NCI-H2196 (cell line): ENCODE measurements around the gene PRKN.

ENCODE experiments used
- DNase-seq: peaks from one replicate; lab custom pipeline; 2025; ENCODE audit not compliant: unreplicated experiment; lab: John Stamatoyannopoulos, UW

PRKN gene

GRCh38 chr6:162078667-162079066 is 648.9 kb downstream of the PRKN start:
- DNase-seq, result no peak

GRCh38 chr6:162078126-162078525 is 649.4 kb downstream of the PRKN start:
- DNase-seq, result no peak

GRCh38 chr6:162076816-162077215 is 650.8 kb downstream of the PRKN start:
- DNase-seq, result no peak

- no peak for DNase-seq
These were observed 652.8 kb downstream of the PRKN start for GRCh38 chr6:162074641-162075275.

- no peak for DNase-seq
These were observed 656.9 kb downstream of the PRKN start for GRCh38 chr6:162070639-162071038.

GRCh38 chr6:162069995-162070394 is 657.6 kb downstream of the PRKN start:
- no peak for DNase-seq

- no peak for DNase-seq
These were observed 659.2 kb downstream of the PRKN start for GRCh38 chr6:162068340-162068739.

GRCh38 chr6:162063666-162064065 is 663.9 kb downstream of the PRKN start:
- no peak for DNase-seq

- no peak for DNase-seq
These were observed 669.2 kb downstream of the PRKN start for GRCh38 chr6:162058281-162058875.

GRCh38 chr6:162056745-162057144 is 670.8 kb downstream of the PRKN start:
- no peak for DNase-seq

- DNase-seq, result no peak
These were observed 671.5 kb downstream of the PRKN start for GRCh38 chr6:162056061-162056460.

GRCh38 chr6:162055365-162055764 is 672.2 kb downstream of the PRKN start:
- no peak for DNase-seq

- no peak for DNase-seq
These were observed 674.5 kb downstream of the PRKN start for GRCh38 chr6:162053084-162053483.

- DNase-seq, result no peak
These were observed 677.0 kb downstream of the PRKN start for GRCh38 chr6:162050579-162050978.

GRCh38 chr6:162046324-162046723 is 681.2 kb downstream of the PRKN start:
- DNase-seq, result no peak

- DNase-seq, result no peak
These were observed 694.9 kb downstream of the PRKN start for GRCh38 chr6:162032620-162033019.

GRCh38 chr6:162029873-162030576 is 697.5 kb downstream of the PRKN start:
- no peak for DNase-seq

GRCh38 chr6:162026843-162027242 is 700.7 kb downstream of the PRKN start:
- DNase-seq, result no peak

- no peak for DNase-seq
These were observed 701.5 kb downstream of the PRKN start for GRCh38 chr6:162026031-162026430.

- DNase-seq, result no peak
These were observed 708.2 kb downstream of the PRKN start for GRCh38 chr6:162019349-162019748.

GRCh38 chr6:162017536-162017935 is 710.0 kb downstream of the PRKN start:
- DNase-seq, result no peak

GRCh38 chr6:162014069-162014811 is 713.3 kb downstream of the PRKN start:
- no peak for DNase-seq
